HG03575 (cell line): Measurements from ENCODE around the gene SPATA13.
"Not testable (repeated sequence)": the region's sequence is repeated elsewhere in the genome, so short reads cannot be mapped to it uniquely, and the experiment has no call there.

Experiments
- ATAC-seq: cut with Tn5 transposase; IDR thresholded peaks from one replicate; pipeline ENCODE4 v1.9.1; 2021; ENCODE audit not compliant: unreplicated experiment, insufficient number of reproducible peaks, low FRiP score; ENCODE audit errors: extremely low read depth

SPATA13 gene

GRCh38 chr13:24284889-24285565, 124.5 kb downstream of the SPATA13 start:
- no peak for ATAC-seq

- no peak for ATAC-seq
These were observed 126.1 kb downstream of the SPATA13 start for GRCh38 chr13:24286624-24287023.

- no peak for ATAC-seq
These were observed 127.3 kb downstream of the SPATA13 start for GRCh38 chr13:24287748-24288287.

GRCh38 chr13:24288870-24289269, 128.3 kb downstream of the SPATA13 start:
- no peak for ATAC-seq

- no peak for ATAC-seq
These were observed 129.9 kb downstream of the SPATA13 start for GRCh38 chr13:24290280-24290932.

GRCh38 chr13:24292481-24292880, 132.0 kb downstream of the SPATA13 start:
- ATAC-seq = no peak

- ATAC-seq = no peak
These were observed 133.2 kb downstream of the SPATA13 start for GRCh38 chr13:24293746-24294145.

GRCh38 chr13:24299488-24300114, 139.1 kb downstream of the SPATA13 start:
- ATAC-seq = no peak

- ATAC-seq = no peak
These were observed 140.9 kb downstream of the SPATA13 start for GRCh38 chr13:24301434-24301833.

GRCh38 chr13:24301911-24302310, 141.4 kb downstream of the SPATA13 start:
- ATAC-seq = no peak

GRCh38 chr13:24304620-24305019, 144.1 kb downstream of the SPATA13 start:
- ATAC-seq = no peak

- no peak for ATAC-seq
These were observed 146.1 kb downstream of the SPATA13 start for GRCh38 chr13:24306632-24307031.

- ATAC-seq = no peak
These were observed 146.9 kb downstream of the SPATA13 start for GRCh38 chr13:24307211-24308067.

GRCh38 chr13:24308068-24308445, 147.5 kb downstream of the SPATA13 start:
- ATAC-seq = no peak

GRCh38 chr13:24308488-24309020, 148.0 kb downstream of the SPATA13 start:
- no peak for ATAC-seq

GRCh38 chr13:24309300-24309699, 148.8 kb downstream of the SPATA13 start, which contains the start of gene C1QTNF9:
TSS of gene C1QTNF9 (plus strand) at chr13:24309580. CDS start at chr13:24316004, 6,424 bp downstream.
- ATAC-seq = not testable (repeated sequence)

- ATAC-seq = no peak
These were observed 152.9 kb downstream of the SPATA13 start for GRCh38 chr13:24313439-24313838.

- ATAC-seq = not testable (repeated sequence)
These were observed 157.3 kb downstream of the SPATA13 start for GRCh38 chr13:24317835-24318234.

- not testable (repeated sequence) for ATAC-seq
These were observed 158.4 kb downstream of the SPATA13 start for GRCh38 chr13:24318878-24319277.
